ENCODE results near the gene KIF18B.

Gene KIF18B

GRCh38 chr17:44919411-44919810, 28.2 kb downstream of the KIF18B start:
- DNase-seq (ENCODE audit: low read depth in 2 of 2), result no peak

GRCh38 chr17:44918006-44918405, 29.6 kb downstream of the KIF18B start:
- no peak for DNase-seq (ENCODE audit: low read depth in 2 of 2)

GRCh38 chr17:44917456-44917855, 30.1 kb downstream of the KIF18B start:
- DNase-seq (ENCODE audit: low read depth in 2 of 2), result no peak

- DNase-seq (ENCODE audit: low read depth in 2 of 2), result no peak
These were observed 30.8 kb downstream of the KIF18B start for GRCh38 chr17:44916781-44917241.

- DNase-seq (ENCODE audit: low read depth in 2 of 2), result no peak
These were observed 31.5 kb downstream of the KIF18B start for GRCh38 chr17:44915862-44916780.

- DNase-seq (ENCODE audit: low read depth in 2 of 2), result no peak
These were observed 32.2 kb downstream of the KIF18B start, which contains the start of gene GFAP for GRCh38 chr17:44915321-44915726. Gene GFAP, minus strand, starts transcription at chr17:44915500. Its CDS starts 14 bp downstream, at chr17:44915486.

GRCh38 chr17:44914698-44915271, 32.8 kb downstream of the KIF18B start:
- DNase-seq (ENCODE audit: low read depth in 2 of 2), result no peak

- DNase-seq (ENCODE audit: low read depth in 2 of 2), result no peak
These were observed 33.4 kb downstream of the KIF18B start for GRCh38 chr17:44914148-44914547.

- no peak for DNase-seq (ENCODE audit: low read depth in 2 of 2)
These were observed 33.9 kb downstream of the KIF18B start for GRCh38 chr17:44913676-44914075.

GRCh38 chr17:44912763-44913544, 34.6 kb downstream of the KIF18B start:
- DNase-seq (ENCODE audit: low read depth in 2 of 2), result no peak

- DNase-seq (ENCODE audit: low read depth in 2 of 2), result no peak
These were observed 36.2 kb downstream of the KIF18B start for GRCh38 chr17:44911133-44912001.

GRCh38 chr17:44910231-44911106, 37.1 kb downstream of the KIF18B start:
- DNase-seq (ENCODE audit: low read depth in 2 of 2), result no peak

GRCh38 chr17:44909681-44910144, 37.9 kb downstream of the KIF18B start:
- DNase-seq (ENCODE audit: low read depth in 2 of 2), result peak in 1 of 2 experiments; percentile 38

GRCh38 chr17:44908761-44909326, 38.7 kb downstream of the KIF18B start:
- DNase-seq (ENCODE audit: low read depth in 2 of 2), result no peak

- DNase-seq (ENCODE audit: low read depth in 2 of 2), result no peak
These were observed 39.7 kb downstream of the KIF18B start for GRCh38 chr17:44907729-44908470.

GRCh38 chr17:44906763-44907728, 40.5 kb downstream of the KIF18B start:
- DNase-seq (ENCODE audit: low read depth in 2 of 2), result no peak

GRCh38 chr17:44906010-44906646, 41.4 kb downstream of the KIF18B start:
- DNase-seq (ENCODE audit: low read depth in 2 of 2), result peak; percentile 70 to 77

Data from fibroblast of skin of left biceps (primary cell).